ENCODE results near the gene VSTM2L.

GRCh38 chr20:37972256-37973058, 69.5 kb downstream of the VSTM2L start:
- TF ChIP-seq FOXP4 (CRISPR knock-in tag; IDR thresholded peaks at IDR 0.05; ENCODE audit: borderline replicate concordance), result no peak
- TF ChIP-seq, protein P1, sequence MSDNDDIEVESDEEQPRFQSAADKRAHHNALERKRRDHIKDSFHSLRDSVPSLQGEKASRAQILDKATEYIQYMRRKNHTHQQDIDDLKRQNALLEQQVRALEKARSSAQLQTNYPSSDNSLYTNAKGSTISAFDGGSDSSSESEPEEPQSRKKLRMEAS (CRISPR knock-in tag; IDR thresholded peaks at IDR 0.05), result no peak
- TF ChIP-seq NR2C2 (CRISPR knock-in tag; IDR thresholded peaks at IDR 0.05), result no peak
- TF ChIP-seq NR2C2 (tag; IDR thresholded peaks at IDR 0.05), result no peak
- TF ChIP-seq CBX2 (IDR thresholded peaks at IDR 0.05; ENCODE audit: insufficient read depth, low read length, poor library complexity, severe bottlenecking), result no peak
- TF ChIP-seq RFX5 (IDR thresholded peaks at IDR 0.05; ENCODE audit: low read depth, low read length), result no peak
- no peak for TF ChIP-seq HINFP (tag; conservative IDR thresholded peaks at IDR 0.05; ENCODE audit: low read depth)
- TF ChIP-seq SRF (CRISPR knock-in tag; IDR thresholded peaks at IDR 0.05), result no peak
- TF ChIP-seq, protein P2, sequence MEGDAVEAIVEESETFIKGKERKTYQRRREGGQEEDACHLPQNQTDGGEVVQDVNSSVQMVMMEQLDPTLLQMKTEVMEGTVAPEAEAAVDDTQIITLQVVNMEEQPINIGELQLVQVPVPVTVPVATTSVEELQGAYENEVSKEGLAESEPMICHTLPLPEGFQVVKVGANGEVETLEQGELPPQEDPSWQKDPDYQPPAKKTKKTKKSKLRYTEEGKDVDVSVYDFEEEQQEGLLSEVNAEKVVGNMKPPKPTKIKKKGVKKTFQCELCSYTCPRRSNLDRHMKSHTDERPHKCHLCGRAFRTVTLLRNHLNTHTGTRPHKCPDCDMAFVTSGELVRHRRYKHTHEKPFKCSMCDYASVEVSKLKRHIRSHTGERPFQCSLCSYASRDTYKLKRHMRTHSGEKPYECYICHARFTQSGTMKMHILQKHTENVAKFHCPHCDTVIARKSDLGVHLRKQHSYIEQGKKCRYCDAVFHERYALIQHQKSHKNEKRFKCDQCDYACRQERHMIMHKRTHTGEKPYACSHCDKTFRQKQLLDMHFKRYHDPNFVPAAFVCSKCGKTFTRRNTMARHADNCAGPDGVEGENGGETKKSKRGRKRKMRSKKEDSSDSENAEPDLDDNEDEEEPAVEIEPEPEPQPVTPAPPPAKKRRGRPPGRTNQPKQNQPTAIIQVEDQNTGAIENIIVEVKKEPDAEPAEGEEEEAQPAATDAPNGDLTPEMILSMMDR (IDR thresholded peaks at IDR 0.05 in 2 of 3, conservative IDR thresholded peaks at IDR 0.05 in 1 of 3; ENCODE audit: insufficient read depth in 2 of 3, low read depth in 1 of 3, low read length in 3 of 3), result no peak
- no peak for TF ChIP-seq JUND (IDR thresholded peaks at IDR 0.05; ENCODE audit: borderline replicate concordance, low read depth, low read length)
- TF ChIP-seq JUND (tag; IDR thresholded peaks at IDR 0.05; ENCODE audit: borderline replicate concordance, low read depth, low read length), result no peak

All from K562 (cell line).